Measurements from ENCODE around the gene TMED1.

The TMED1 gene

GRCh38 chr19:10831987-10832938 is 3.7 kb downstream of the TMED1 start:
- DNase-seq = no peak

GRCh38 chr19:10830931-10831779 is 4.9 kb downstream of the TMED1 start:
- DNase-seq = no peak

GRCh38 chr19:10830370-10830769 is 5.6 kb downstream of the TMED1 start:
- DNase-seq = no peak

- no peak for DNase-seq
Observed at GRCh38 chr19:10829967-10830366, 6.0 kb downstream of the TMED1 start.

GRCh38 chr19:10828981-10829821 is 6.8 kb downstream of the TMED1 start:
- no peak for DNase-seq

- DNase-seq = no peak
Observed at GRCh38 chr19:10826846-10827245, 9.2 kb downstream of the TMED1 start.

GRCh38 chr19:10826231-10826630 is 9.8 kb downstream of the TMED1 start:
- DNase-seq = no peak

GRCh38 chr19:10823690-10824089 is 12.3 kb downstream of the TMED1 start:
- DNase-seq = no peak

- DNase-seq = no peak
Observed at GRCh38 chr19:10820173-10820572, 15.8 kb downstream of the TMED1 start.

- DNase-seq = no peak
Observed at GRCh38 chr19:10819124-10820060, 16.6 kb downstream of the TMED1 start.

GRCh38 chr19:10818301-10819123 is 17.5 kb downstream of the TMED1 start:
- no peak for DNase-seq

GRCh38 chr19:10817291-10818038 is 18.5 kb downstream of the TMED1 start:
- DNase-seq = peak; percentile 99

GRCh38 chr19:10816691-10817090 is 19.3 kb downstream of the TMED1 start:
- DNase-seq = no peak

- peak; percentile 65 for DNase-seq
Observed at GRCh38 chr19:10815969-10816644, 19.9 kb downstream of the TMED1 start.

- DNase-seq = no peak
Observed at GRCh38 chr19:10815007-10815536, 20.9 kb downstream of the TMED1 start.

- DNase-seq = peak; percentile 95
Observed at GRCh38 chr19:10812902-10813404, 23.1 kb downstream of the TMED1 start.

- no peak for DNase-seq
Observed at GRCh38 chr19:10812196-10812595, 23.8 kb downstream of the TMED1 start.

- DNase-seq = no peak
Observed at GRCh38 chr19:10811391-10812111, 24.5 kb downstream of the TMED1 start.

All from fibroblast of skin of scalp (primary cell).